Testis (tissue), 3 donors: Measurements from ENCODE around the gene PTPRD. TPM values are rescaled to one million over a fixed set of nuclear protein-coding genes. Genes with fewer than 3 reads are reported as not detected.

Experiments
- DNase-seq: peaks from one replicate; pipeline ENCODE4 v3.0.0-alpha.2; 2019
- H3K27ac ChIP-seq, 2 donors: fragments of 200-600 bp; sonication (generic); one replicate each; pipeline ENCODE4 v1.5.1; 2019
- H3K27me3 ChIP-seq: fragments of 200-600 bp; sonication (generic); one replicate; pipeline ENCODE4 v1.5.1; 2019
- H3K36me3 ChIP-seq: fragments of 200-600 bp; sonication (generic); one replicate; pipeline ENCODE4 v1.5.1; 2017; ENCODE audit warnings: low read depth; ENCODE audit errors: missing control alignments
- H3K4me1 ChIP-seq: fragments of 200-600 bp; sonication (generic); one replicate; pipeline ENCODE4 v1.5.1; 2019
- H3K4me3 ChIP-seq, 2 donors: fragments of 200-600 bp; sonication (generic); one replicate each; pipeline ENCODE4 v1.5.1; 2017 to 2019
- H3K9me3 ChIP-seq: fragments of 200-600 bp; sonication (generic); one replicate; pipeline ENCODE4 v1.5.1; 2017
- CTCF ChIP-seq, 3 experiments: fragments of 450-650 bp in 2 of 3; fragments of 200-600 bp in 1 of 3; sonication (generic) in 1 of 3; IDR thresholded peaks; one replicate each; pipeline ENCODE4 v1.5.1; 2016 to 2019; ENCODE audit warnings: antibody characterized with exemption in 3 of 3, mild to moderate bottlenecking in 2 of 3, moderate library complexity in 1 of 3
- POLR2A ChIP-seq: fragments of 450-650 bp; IDR thresholded peaks from one replicate; pipeline ENCODE4 v1.6.1; 2017; ENCODE audit warnings: antibody characterized with exemption, mild to moderate bottlenecking, moderate library complexity
- WGBS, 2 donors: methylation state at CpG; one replicate each; pipeline ENCODE4 v1.1.5; 2018; 5-methylcytosine and 5-hydroxymethylcytosine counted together
- intact Hi-C: fragments of 100-400 bp; cut with DNase I; formaldehyde crosslinking; loops from one replicate; pipeline ENCODE4 v1.15.1; 2023; ENCODE audit warnings: low total_unique reads
- polyA plus RNA-seq: library from polyadenylated mRNA; stranded (reverse); fragments of 350-450 nt; fragmentation: Illumina TruSeq; extraction: RNeasy Lipid Tissue Mini Kit (QIAGEN cat#74804); gene quantifications from one replicate; pipeline ENCODE4 v1.2.3, GENCODE V29; 2014; ENCODE audit warnings: low read depth, low replicate concordance; ENCODE audit not compliant: insufficient read depth
- total RNA-seq, 2 donors: library from RNA; depleted of rRNA; stranded (reverse); fragments of >200 nt; gene quantifications; one replicate each; pipeline ENCODE4 v1.2.3, GENCODE V29; 2016

PTPRD gene
- total and polyA plus RNA-seq, 3 donors from 2014 or later: 15.4 to 33.6 (median 32.5) TPM

GRCh38 chr9:8292657-8293056 lies 2320.1 kb downstream of the PTPRD start:
- no peaks in the 10 kb centered on the region for H3K27me3 ChIP-seq
- H3K9me3 ChIP-seq: no peaks in the 10 kb centered on the region
- DNase-seq: no peak
- intact Hi-C loops: no loop called here
- TF ChIP-seq POLR2A: no peak
- TF ChIP-seq CTCF (IDR thresholded peaks at IDR 0.05): no peak
- H3K4me1 ChIP-seq: no peaks in the 10 kb centered on the region
- H3K4me3 ChIP-seq: no peak overlapping the region
- H3K36me3 ChIP-seq: no peaks in the 10 kb centered on the region
- WGBS, 2 donors: 90 to 93% methylated on average over 4 of the region's 4 CpGs
- no peak overlapping the region for H3K27ac ChIP-seq

GRCh38 chr9:8289681-8290080 lies 2323.1 kb downstream of the PTPRD start:
- no peak for DNase-seq
- intact Hi-C loops: no loop called here
- no peaks in the 10 kb centered on the region for H3K9me3 ChIP-seq
- 77 to 79% methylated on average over 2 of the region's 2 CpGs for WGBS, 2 donors
- no peaks in the 10 kb centered on the region for H3K4me1 ChIP-seq
- H3K4me3 ChIP-seq: no peak overlapping the region
- H3K36me3 ChIP-seq: no peaks in the 10 kb centered on the region
- H3K27me3 ChIP-seq: no peaks in the 10 kb centered on the region
- no peak overlapping the region for H3K27ac ChIP-seq
- TF ChIP-seq CTCF (IDR thresholded peaks at IDR 0.05): no peak

- WGBS, 2 donors: 65 to 85% methylated on average over 2 of the region's 2 CpGs
- TF ChIP-seq CTCF (IDR thresholded peaks at IDR 0.05): no peak
- no peak for TF ChIP-seq POLR2A
- DNase-seq: no peak
- intact Hi-C loops: no loop called here
- Histone ChIP-seq H3K4me3 (no peak overlapping the region), H3K27ac (no peak overlapping the region), H3K4me1 (no peaks in the 10 kb centered on the region), H3K9me3 (no peaks in the 10 kb centered on the region), H3K27me3 (no peaks in the 10 kb centered on the region), H3K36me3 (no peaks in the 10 kb centered on the region)
These were observed 2324.8 kb downstream of the PTPRD start for GRCh38 chr9:8287970-8288369.

GRCh38 chr9:8287501-8287900 lies 2325.3 kb downstream of the PTPRD start:
- no peaks in the 10 kb centered on the region for H3K27me3 ChIP-seq
- no peak for DNase-seq
- no peak for TF ChIP-seq POLR2A
- no peak for TF ChIP-seq CTCF (IDR thresholded peaks at IDR 0.05)
- WGBS, 2 donors: 74 to 95% methylated on average over 2 of the region's 2 CpGs
- intact Hi-C loops: no loop called here
- no peak overlapping the region for H3K4me3 ChIP-seq
- H3K9me3 ChIP-seq: no peaks in the 10 kb centered on the region
- H3K4me1 ChIP-seq: no peaks in the 10 kb centered on the region
- H3K27ac ChIP-seq: no peak overlapping the region
- no peaks in the 10 kb centered on the region for H3K36me3 ChIP-seq

GRCh38 chr9:8284884-8285283 lies 2327.9 kb downstream of the PTPRD start:
- TF ChIP-seq CTCF (IDR thresholded peaks at IDR 0.05) (no peak), POLR2A (no peak)
- H3K9me3 ChIP-seq: no peaks in the 10 kb centered on the region
- no peak for DNase-seq
- H3K27ac ChIP-seq: no peak overlapping the region
- no peaks in the 10 kb centered on the region for H3K27me3 ChIP-seq
- H3K4me1 ChIP-seq: no peaks in the 10 kb centered on the region
- intact Hi-C loops: no loop called here
- H3K36me3 ChIP-seq: no peaks in the 10 kb centered on the region
- no peak overlapping the region for H3K4me3 ChIP-seq
- 72 to 89% methylated on average over 7 of the region's 7 CpGs for WGBS, 2 donors
